SU-DHL-6 (cell line): ENCODE measurements around the gene DHX58.

Experiments used
- H2AFZ ChIP-seq: fragments of 200-600 bp; sonication (generic); 2 replicates; pipeline ENCODE4 v1.6.1; 2014; ENCODE audit warnings: low read depth, mild to moderate bottlenecking, moderate library complexity, mixed read lengths, antibody characterized with exemption, low read length; ENCODE audit not compliant: severe bottlenecking
- H3F3A ChIP-seq: fragments of 200-600 bp; shearing (Covaris generic); 2 replicates; pipeline ENCODE4 v1.6.0; 2016; ENCODE audit warnings: antibody characterized with exemption, mild to moderate bottlenecking; ENCODE audit not compliant: insufficient read depth
- H3K27ac ChIP-seq: fragments of 200-600 bp; sonication (generic); 2 replicates; pipeline ENCODE4 v1.5.1; 2016; ENCODE audit warnings: low read depth, mild to moderate bottlenecking, low read length, moderate library complexity, mixed read lengths
- H3K27me3 ChIP-seq: fragments of 200-600 bp; sonication (generic), shearing (Covaris generic); 2 replicates; pipeline ENCODE4 v1.6.0; 2014; ENCODE audit warnings: mild to moderate bottlenecking, low read length
- H3K36me3 ChIP-seq: fragments of 200-600 bp; sonication (generic); 2 replicates; pipeline ENCODE4 v1.6.1; 2014; ENCODE audit warnings: mild to moderate bottlenecking, low read length, mixed read lengths
- H3K4me2 ChIP-seq: fragments of 300-600, 200-600 bp; shearing (Covaris generic), sonication (generic); 2 replicates; pipeline ENCODE4 v1.6.0; 2014; ENCODE audit warnings: low read length, low read depth, mild to moderate bottlenecking; ENCODE audit not compliant: poor library complexity, severe bottlenecking
- H3K4me3 ChIP-seq: fragments of 200-600 bp; sonication (generic); 2 replicates; pipeline ENCODE4 v1.5.1; 2014; ENCODE audit warnings: antibody characterized with exemption, low read length, mild to moderate bottlenecking, mixed read lengths; ENCODE audit not compliant: insufficient read depth, poor library complexity, severe bottlenecking
- H3K79me2 ChIP-seq: fragments of 200-600 bp; sonication (generic); 2 replicates; pipeline ENCODE4 v1.6.1; 2014; ENCODE audit warnings: mild to moderate bottlenecking, low read length, moderate library complexity; ENCODE audit not compliant: insufficient read depth
- H3K9ac ChIP-seq: fragments of 200-600 bp; sonication (generic); 2 replicates; pipeline ENCODE4 v1.7.0; 2014; ENCODE audit warnings: mild to moderate bottlenecking, low read length
- H3K9me2 ChIP-seq: fragments of 200-600 bp; sonication (generic); replicated peaks from 2 replicates; pipeline ENCODE4 v1.6.1; 2014; ENCODE audit warnings: low read length; ENCODE audit not compliant: insufficient read depth
- H3K9me3 ChIP-seq: fragments of 200-600 bp; sonication (generic); 2 replicates; pipeline ENCODE4 v1.6.1; 2014; ENCODE audit warnings: low read length, mixed read lengths; ENCODE audit not compliant: insufficient read depth
- H4K20me1 ChIP-seq: fragments of 200-600 bp; sonication (generic); 2 replicates; pipeline ENCODE4 v1.6.1; 2014; ENCODE audit warnings: low read depth, mild to moderate bottlenecking, antibody characterized with exemption, low read length, moderate library complexity, mixed read lengths
- EZH2phosphoT487 ChIP-seq: fragments of 200-600 bp; sonication (generic), shearing (Covaris generic); conservative IDR thresholded peaks from 2 replicates; pipeline ENCODE4 v1.6.1; 2018; ENCODE audit warnings: mild to moderate bottlenecking, antibody characterized with exemption, low read length, moderate library complexity, mixed read lengths
- TF ChIP-seq, protein P1 (sequence below): fragments of 200-600 bp; sonication (generic); IDR thresholded peaks from one replicate; pipeline ENCODE4 v1.5.1; 2017; ENCODE audit warnings: antibody characterized with exemption, mild to moderate bottlenecking, low read length, moderate library complexity; ENCODE audit not compliant: insufficient read depth, poor library complexity, severe bottlenecking

Gene DHX58

GRCh38 chr17:42098730-42099399 is 13.6 kb downstream of the DHX58 start:
- Histone ChIP-seq H3K79me2 (no peaks in the 10 kb centered on the region), H3F3A (no peaks in the 10 kb centered on the region), H3K27ac (no peak overlapping the region), H3K4me2 (no peak overlapping the region), H3K27me3 (no peaks in the 10 kb centered on the region), H2AFZ (no peak overlapping the region), H4K20me1 (no peaks in the 10 kb centered on the region), H3K4me3 (no peak overlapping the region), H3K9me3 (no peaks in the 10 kb centered on the region), H3K9me2 (no peaks in the 10 kb centered on the region), H3K9ac (no peak overlapping the region), H3K36me3 (no peaks in the 10 kb centered on the region)
- TF ChIP-seq, protein P1, sequence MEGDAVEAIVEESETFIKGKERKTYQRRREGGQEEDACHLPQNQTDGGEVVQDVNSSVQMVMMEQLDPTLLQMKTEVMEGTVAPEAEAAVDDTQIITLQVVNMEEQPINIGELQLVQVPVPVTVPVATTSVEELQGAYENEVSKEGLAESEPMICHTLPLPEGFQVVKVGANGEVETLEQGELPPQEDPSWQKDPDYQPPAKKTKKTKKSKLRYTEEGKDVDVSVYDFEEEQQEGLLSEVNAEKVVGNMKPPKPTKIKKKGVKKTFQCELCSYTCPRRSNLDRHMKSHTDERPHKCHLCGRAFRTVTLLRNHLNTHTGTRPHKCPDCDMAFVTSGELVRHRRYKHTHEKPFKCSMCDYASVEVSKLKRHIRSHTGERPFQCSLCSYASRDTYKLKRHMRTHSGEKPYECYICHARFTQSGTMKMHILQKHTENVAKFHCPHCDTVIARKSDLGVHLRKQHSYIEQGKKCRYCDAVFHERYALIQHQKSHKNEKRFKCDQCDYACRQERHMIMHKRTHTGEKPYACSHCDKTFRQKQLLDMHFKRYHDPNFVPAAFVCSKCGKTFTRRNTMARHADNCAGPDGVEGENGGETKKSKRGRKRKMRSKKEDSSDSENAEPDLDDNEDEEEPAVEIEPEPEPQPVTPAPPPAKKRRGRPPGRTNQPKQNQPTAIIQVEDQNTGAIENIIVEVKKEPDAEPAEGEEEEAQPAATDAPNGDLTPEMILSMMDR, result no peak
- TF ChIP-seq EZH2phosphoT487, result no peak

- Histone ChIP-seq H3K9me2 (no peaks in the 10 kb centered on the region), H3K9ac (peak within 1 kb of the TSS; percentile 43), H4K20me1 (no peaks in the 10 kb centered on the region), H3K27me3 (no peaks in the 10 kb centered on the region), H3K4me2 (peak within 1 kb of the TSS; percentile 59), H2AFZ (peak within 1 kb of the TSS; percentile 31), H3F3A (no peaks in the 10 kb centered on the region), H3K4me3 (peak within 1 kb of the TSS; percentile 37), H3K79me2 (no peaks in the 10 kb centered on the region), H3K9me3 (no peaks in the 10 kb centered on the region), H3K36me3 (no peaks in the 10 kb centered on the region), H3K27ac (no peak within 1 kb of the TSS)
- TF ChIP-seq, protein P1, result no peak
- TF ChIP-seq EZH2phosphoT487, result no peak
These were observed 14.6 kb downstream of the DHX58 start, which contains the start of gene ZNF385C for GRCh38 chr17:42097691-42098631. TSS of gene ZNF385C (minus strand) at chr17:42098473. CDS start at chr17:42063056, 35,417 bp downstream.

- H3F3A ChIP-seq, result no peaks in the 10 kb centered on the region
- no peak overlapping the region for H2AFZ ChIP-seq
- H3K27ac ChIP-seq, result no peak overlapping the region
- H4K20me1 ChIP-seq, result no peaks in the 10 kb centered on the region
- TF ChIP-seq, protein P1, result no peak
- no peak for TF ChIP-seq EZH2phosphoT487
- no peaks in the 10 kb centered on the region for H3K79me2 ChIP-seq
- H3K9ac ChIP-seq, result no peak overlapping the region
- H3K9me3 ChIP-seq, result no peaks in the 10 kb centered on the region
- no peak overlapping the region for H3K4me2 ChIP-seq
- no peaks in the 10 kb centered on the region for H3K36me3 ChIP-seq
- H3K9me2 ChIP-seq, result no peaks in the 10 kb centered on the region
- no peak overlapping the region for H3K4me3 ChIP-seq
- H3K27me3 ChIP-seq, result no peaks in the 10 kb centered on the region
These were observed 16.0 kb downstream of the DHX58 start for GRCh38 chr17:42096360-42097111.
